Pancreas (tissue), 10 donors: ENCODE results near the gene TBC1D14. TPM values are rescaled to one million over a fixed set of nuclear protein-coding genes. Genes with fewer than 3 reads are reported as not detected.

Experiments
- ATAC-seq, 4 donors: fragments of 200-7000 bp; cut with Tn5 transposase; one replicate each; pipeline versions ENCODE4 v1.8.0 to v1.9.1; 2020; ENCODE audit warnings: mild to moderate bottlenecking in 4 of 4, moderate library complexity in 4 of 4
- DNase-seq, 6 donors: peaks; one replicate each; pipeline ENCODE4 v3.0.0-alpha.2; 2020
- FAIRE-seq: peaks from 2 replicates; lab custom pipeline; 2012; peaks lifted over from hg19 to GRCh38; lab: Jason Lieb, UNC
- H3K27ac ChIP-seq, 4 donors: fragments of 200-600 bp; sonication (generic); 1 replicate in 3 of 4; 2 replicates in 1 of 4; pipeline versions ENCODE4 v1.5.0 to v1.8.0; 2020
- H3K27me3 ChIP-seq, 4 donors: fragments of 200-600 bp; one replicate each; pipeline ENCODE4 v1.8.0; 2021
- H3K36me3 ChIP-seq, 3 donors: fragments of 200-600 bp; sonication (generic) in 1 of 3; one replicate each; pipeline versions ENCODE4 v1.5.0 to v1.8.0; 2020 to 2021
- H3K4me1 ChIP-seq, 3 donors: fragments of 200-600 bp; one replicate each; pipeline ENCODE4 v1.8.0; 2021
- H3K4me3 ChIP-seq, 4 donors: fragments of 200-600 bp; sonication (generic) in 2 of 4; one replicate each; pipeline versions ENCODE4 v1.5.0 to v1.8.0; 2020 to 2021
- H3K9me3 ChIP-seq, 4 donors: fragments of 200-600 bp; one replicate each; pipeline ENCODE4 v1.8.0; 2021
- CTCF ChIP-seq, 4 donors: fragments of 200-600 bp; sonication (generic) in 3 of 4; IDR thresholded peaks; one replicate each; pipeline versions ENCODE4 v1.5.0 to v1.8.0; 2021; ENCODE audit warnings: antibody characterized with exemption in 4 of 4
- WGBS, 2 donors: extraction: QIAGEN DNeasy Blood & Tissue Kit; methylation state at CpG; one replicate each; pipeline ENCODE4 v1.1.7; 2013; 5-methylcytosine and 5-hydroxymethylcytosine counted together
- intact Hi-C, 3 donors: fragments of 100-400 bp; cut with DNase I; formaldehyde crosslinking; loops; one replicate each; pipeline versions ENCODE4 v1.11.1 to v1.14.2; 2022
- polyA plus RNA-seq, 2 donors: library from polyadenylated mRNA; stranded (reverse); fragments of 200-250 nt; gene quantifications; one replicate each; pipeline ENCODE4 v1.2.3, GENCODE V29; 2013
- total RNA-seq, 6 donors: library from RNA; stranded (reverse); fragmentation: NEBNext Ultra II Directional in 4 of 6; extraction: Animal tissue kit (Norgen Biotek cat#: 25700) in 4 of 6; gene quantifications; one replicate each; pipeline versions ENCODE4 v1.2.1 to v1.2.4, GENCODE V29; 2021 to 2023
- donor health status: healthy with polysubstance abuse.
- donor health status: DM: no; HTN: no; CAD: no; lungs with moderate emphysema.
- donor health status: DM: no; HTN: no; CAD: no.
- donor health status: control.
- donor health status: control.
- donor health status: Bipolar disorder and iron deficiency.
- donor health status: DM: yes; HTN: yes; CAD: no.
- donor health status: DM: no; HTN: no; CAD: no.
- donor health status: DM: no; HTN: no; CAD: no.
- donor health status: DM: yes; HTN: yes; CAD: no.

The TBC1D14 gene
- total and polyA plus RNA-seq, 8 donors, result 8.9 to 23.9 (median 14.8) TPM

- WGBS, 2 donors, result 69 to 75% methylated on average over 8 of the region's 8 CpGs
- TF ChIP-seq CTCF (IDR thresholded peaks at IDR 0.05), result no peak
- no peaks in the 10 kb centered on the region for H3K4me1 ChIP-seq
- H3K27ac ChIP-seq, result no peak overlapping the region
- no peak for ATAC-seq
- peak in 1 of 6 donors; percentile 15 for DNase-seq
- intact Hi-C loops, result no loop called here
- no peaks in the 10 kb centered on the region for H3K27me3 ChIP-seq
- H3K36me3 ChIP-seq, result peaks cover 4 to 38% (median 11%) of the 10 kb centered on the region in 3 donors
- FAIRE-seq, result no peak
- H3K4me3 ChIP-seq, result no peak overlapping the region
- no peaks in the 10 kb centered on the region for H3K9me3 ChIP-seq
These were observed 94.2 kb downstream of the TBC1D14 start for GRCh38 chr4:7003879-7004240.

- H3K4me1 ChIP-seq, result no peaks in the 10 kb centered on the region
- no peak for FAIRE-seq
These were observed 94.7 kb downstream of the TBC1D14 start for GRCh38 chr4:7004331-7004730.

GRCh38 chr4:7005571-7005970 lies 95.9 kb downstream of the TBC1D14 start:
- H3K4me3 ChIP-seq, result no peak overlapping the region
- no peaks in the 10 kb centered on the region for H3K4me1 ChIP-seq
- H3K27me3 ChIP-seq, result no peaks in the 10 kb centered on the region
- no peak for ATAC-seq
- peaks cover 4 to 20% (median 9%) of the 10 kb centered on the region in 3 donors for H3K36me3 ChIP-seq
- no peak for FAIRE-seq
- WGBS, 2 donors, result 89 to 93% methylated on average over 4 of the region's 4 CpGs
- H3K9me3 ChIP-seq, result no peaks in the 10 kb centered on the region
- no peak overlapping the region for H3K27ac ChIP-seq
- TF ChIP-seq CTCF (IDR thresholded peaks at IDR 0.05), result no peak
- intact Hi-C loops, result no loop called here
- DNase-seq, result no peak

More at GRCh38 chr4:7004331-7004730, 94.7 kb downstream of the TBC1D14 start:
- ATAC-seq (no peak), DNase-seq (peak in 1 of 6 donors; percentile 19)
- H3K27me3 ChIP-seq, result no peaks in the 10 kb centered on the region
- intact Hi-C loops, result no loop called here
- no peak overlapping the region for H3K27ac ChIP-seq
- no peaks in the 10 kb centered on the region for H3K9me3 ChIP-seq
- H3K4me3 ChIP-seq, result no peak overlapping the region
- TF ChIP-seq CTCF (IDR thresholded peaks at IDR 0.05), result no peak
- H3K36me3 ChIP-seq, result peaks cover 4 to 33% (median 12%) of the 10 kb centered on the region in 3 donors
- WGBS, 2 donors, result 91 to 94% methylated on average over 4 of the region's 4 CpGs

- peaks cover 4 to 12% (median 7%) of the 10 kb centered on the region in 3 donors for H3K36me3 ChIP-seq
- H3K4me3 ChIP-seq, result no peak overlapping the region
- 71 to 81% methylated on average over 3 of the region's 3 CpGs for WGBS, 2 donors
- TF ChIP-seq CTCF (IDR thresholded peaks at IDR 0.05), result no peak
- ATAC-seq (no peak), DNase-seq (no peak), FAIRE-seq (no peak)
- no peaks in the 10 kb centered on the region for H3K9me3 ChIP-seq
- H3K27me3 ChIP-seq, result no peaks in the 10 kb centered on the region
- H3K4me1 ChIP-seq, result no peaks in the 10 kb centered on the region
- no peak overlapping the region for H3K27ac ChIP-seq
- intact Hi-C loops, result no loop called here
These were observed 96.8 kb downstream of the TBC1D14 start for GRCh38 chr4:7006411-7006810.

- no peaks in the 10 kb centered on the region for H3K4me1 ChIP-seq
- DNase-seq (peak in 1 of 6 donors; percentile 12), ATAC-seq (no peak), FAIRE-seq (no peak)
- peaks cover 3 to 4% (median 4%) of the 10 kb centered on the region in 3 donors for H3K36me3 ChIP-seq
- intact Hi-C loops, result no loop called here
- no peaks in the 10 kb centered on the region for H3K27me3 ChIP-seq
- no peak overlapping the region for H3K4me3 ChIP-seq
- no peak overlapping the region for H3K27ac ChIP-seq
- no peaks in the 10 kb centered on the region for H3K9me3 ChIP-seq
- no peak for TF ChIP-seq CTCF (IDR thresholded peaks at IDR 0.05)
- 86 to 87% methylated on average over 12 of the region's 12 CpGs for WGBS, 2 donors
These were observed 97.7 kb downstream of the TBC1D14 start for GRCh38 chr4:7007142-7007907.
